NCI-H526 treated with DMSO at 0.1 percent for 48 hours (cell line): ENCODE measurements around the gene BCAP29.
A peak's percentile ranks its signal among the peaks of the same experiment; 100 is the strongest.

Experiments
- DNase-seq: peaks from one replicate; lab custom pipeline; 2025; lab: John Stamatoyannopoulos, UW

BCAP29 gene

DNA sequence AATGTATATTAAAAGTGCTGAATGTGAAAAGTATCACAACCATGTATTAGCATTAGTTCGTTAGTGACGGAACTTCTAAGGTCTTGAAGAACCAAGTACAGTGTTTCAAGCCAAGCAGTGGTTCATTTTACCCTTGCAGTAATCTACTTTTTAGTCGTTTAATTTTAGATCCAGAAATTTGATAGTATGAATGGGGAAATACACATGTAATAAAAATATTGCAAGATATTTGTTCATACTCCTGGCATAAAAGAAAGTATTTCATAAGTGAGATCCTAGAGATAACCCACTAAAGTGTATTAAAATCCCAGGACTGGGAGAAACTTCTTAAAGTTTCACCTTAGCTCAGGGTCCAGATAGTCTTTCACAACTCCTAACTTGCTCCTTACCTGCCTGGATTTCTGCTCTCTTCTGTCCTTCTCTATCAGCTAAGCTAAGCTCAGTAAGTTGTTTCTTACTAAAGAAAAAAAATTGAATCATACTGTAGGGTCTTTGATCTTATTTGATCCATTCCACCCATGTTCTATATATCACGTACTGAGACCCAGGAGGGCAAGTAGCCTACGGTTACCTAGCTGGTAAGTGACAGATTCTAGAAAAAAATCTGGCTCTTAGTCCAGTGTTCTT is 1.5 kb downstream of the BCAP29 start:
- no peak for DNase-seq

- no peak for DNase-seq
Observed at GRCh38 chr7:107582875-107583274, 2.8 kb downstream of the BCAP29 start.

GRCh38 chr7:107584716-107585115 is 4.7 kb downstream of the BCAP29 start:
- DNase-seq, result no peak

- no peak for DNase-seq
Observed at GRCh38 chr7:107588529-107589130, 8.6 kb downstream of the BCAP29 start.

DNA sequence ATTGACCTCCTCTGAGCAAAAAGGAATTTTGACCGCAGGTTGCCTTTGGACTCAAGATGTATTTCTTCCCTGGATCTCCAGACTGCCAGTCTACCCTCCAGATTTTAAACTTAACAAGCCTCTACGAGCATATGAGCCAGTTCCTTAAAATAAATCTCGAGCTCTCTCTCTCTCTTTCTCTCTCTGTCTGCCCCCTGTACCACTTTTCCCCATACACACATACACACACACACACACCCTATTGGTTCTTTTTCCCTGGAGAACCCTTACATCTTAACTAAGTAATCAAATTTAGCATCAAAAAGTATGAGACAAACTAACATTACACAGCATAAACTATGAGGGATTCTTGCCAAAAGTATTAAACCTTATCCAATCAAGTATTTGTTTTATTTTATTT is 11.4 kb downstream of the BCAP29 start:
- DNase-seq, result no peak

- no peak for DNase-seq
Observed at GRCh38 chr7:107592361-107593024, 12.4 kb downstream of the BCAP29 start.

GRCh38 chr7:107593025-107593410 is 13.0 kb downstream of the BCAP29 start:
- no peak for DNase-seq

DNA sequence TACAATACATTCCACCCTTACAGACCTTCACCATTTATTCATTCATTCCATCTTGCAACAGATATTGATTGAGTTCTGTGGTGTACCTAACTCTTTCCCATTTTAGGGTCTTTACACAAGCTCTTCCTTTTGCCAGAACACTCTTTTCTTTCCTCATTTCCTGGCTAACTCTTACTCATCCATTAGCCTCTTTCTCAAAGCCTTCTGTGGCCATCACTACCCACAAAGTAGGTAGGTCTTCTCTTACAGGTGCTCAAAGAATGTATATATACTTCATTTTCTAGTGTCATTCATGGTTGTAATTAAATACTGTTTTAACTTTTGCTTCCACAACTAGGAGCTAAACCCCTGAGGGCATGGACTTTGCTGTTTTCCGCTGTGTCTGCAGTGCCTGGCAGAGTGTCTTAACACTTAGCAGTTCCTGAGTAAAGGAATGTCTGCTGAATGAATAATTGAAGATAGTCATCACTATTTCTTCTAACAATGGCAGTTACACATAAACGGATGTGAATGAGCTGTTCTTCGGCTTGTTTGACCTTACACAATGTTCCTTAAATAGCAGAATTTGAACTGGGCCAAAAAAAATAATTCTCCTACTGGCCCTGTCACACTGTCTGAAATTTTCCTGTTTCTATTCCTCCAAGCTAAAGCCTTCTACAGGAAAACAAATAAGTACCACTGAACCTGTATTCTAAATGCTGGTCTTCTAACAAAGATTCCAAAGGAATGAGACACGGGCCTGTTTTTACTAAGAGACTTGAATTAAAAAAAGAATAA is 15.1 kb downstream of the BCAP29 start:
- DNase-seq, result no peak

DNA sequence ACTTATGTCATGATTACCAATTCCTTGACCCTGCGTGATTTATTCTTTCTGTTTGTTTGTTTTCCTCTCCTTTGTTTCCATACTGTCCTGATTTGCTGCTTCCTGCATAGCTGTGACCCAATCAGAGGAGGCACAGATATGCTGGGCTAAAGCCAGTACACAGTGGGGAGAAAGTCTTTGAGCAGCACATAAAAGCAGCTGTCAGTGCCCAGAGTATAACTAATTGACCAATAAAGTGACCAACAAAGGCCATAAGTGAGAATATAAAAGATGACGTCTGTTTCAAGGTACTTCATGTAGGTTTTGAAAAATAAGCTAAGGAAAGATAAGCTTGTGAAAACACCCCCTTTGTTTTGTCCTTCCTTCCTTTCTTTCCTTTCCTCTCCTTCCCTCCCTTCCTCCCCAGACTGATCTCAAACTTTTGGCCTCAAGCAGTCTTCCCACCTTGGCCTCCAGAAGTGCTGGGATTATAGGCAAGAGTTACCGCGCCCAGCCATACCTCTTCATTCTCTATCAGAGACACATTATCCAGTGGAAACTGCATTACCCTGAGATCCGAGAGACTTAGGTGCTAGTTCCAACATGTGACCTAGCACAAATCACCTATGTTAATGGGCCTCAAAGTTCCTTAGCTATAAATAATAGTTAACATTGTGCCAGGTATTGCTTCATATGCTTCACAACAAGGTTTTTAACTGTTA is 17.0 kb downstream of the BCAP29 start:
- DNase-seq, result no peak

GRCh38 chr7:107597582-107597916 is 17.5 kb downstream of the BCAP29 start:
- DNase-seq, result no peak

DNA sequence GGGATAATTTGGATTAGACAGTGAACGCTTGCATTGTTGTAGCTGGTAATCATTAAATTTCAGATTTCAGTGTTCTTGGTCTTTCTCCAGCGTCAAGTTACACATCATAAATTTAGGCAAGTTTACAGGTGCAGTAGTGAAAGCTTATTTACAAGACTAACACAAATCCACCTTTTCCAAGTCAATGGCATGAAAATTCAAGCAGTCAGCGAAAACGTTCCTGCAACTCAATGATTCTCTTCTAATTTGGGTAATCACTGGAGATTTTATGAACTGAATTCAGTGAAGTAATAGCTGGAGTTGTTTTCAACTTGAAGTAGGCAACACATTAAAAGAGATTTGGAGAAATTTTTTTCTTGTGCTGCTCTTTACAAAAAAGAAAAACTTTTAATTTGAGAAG is 17.9 kb downstream of the BCAP29 start:
- DNase-seq, result no peak

- DNase-seq, result no peak
Observed at GRCh38 chr7:107599262-107599661, 19.2 kb downstream of the BCAP29 start.

- DNase-seq, result no peak
Observed at GRCh38 chr7:107600816-107601215, 20.8 kb downstream of the BCAP29 start.

DNA sequence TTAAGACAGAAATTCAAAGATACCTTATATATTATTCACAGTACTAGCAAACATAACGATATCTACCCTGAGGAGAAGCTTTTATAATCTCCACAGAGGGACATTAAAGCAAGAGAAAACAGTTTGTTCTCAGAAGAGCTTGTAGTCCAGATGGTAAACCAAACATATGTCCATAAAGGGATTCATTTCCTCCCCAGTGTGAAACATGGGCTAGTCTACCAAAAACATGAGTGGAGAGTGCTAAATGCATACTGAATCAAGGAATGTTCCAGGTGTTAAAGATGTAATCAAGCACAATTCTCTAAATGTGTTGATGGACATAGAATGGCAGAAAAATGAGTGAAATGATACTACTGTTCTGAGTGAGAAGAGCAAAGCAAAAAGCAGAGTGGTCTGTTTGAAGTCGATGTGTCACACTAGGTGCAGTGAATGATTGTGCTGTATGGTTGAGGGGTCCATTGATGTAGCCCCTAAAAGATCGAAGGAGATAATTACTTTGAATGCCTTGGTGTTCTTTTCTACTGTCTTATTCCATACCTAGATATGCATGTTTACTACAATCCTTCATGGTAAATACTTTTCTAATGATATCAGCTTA is 25.3 kb downstream of the BCAP29 start:
- DNase-seq, result no peak

GRCh38 chr7:107606303-107606702 is 26.3 kb downstream of the BCAP29 start:
- DNase-seq, result no peak

DNA sequence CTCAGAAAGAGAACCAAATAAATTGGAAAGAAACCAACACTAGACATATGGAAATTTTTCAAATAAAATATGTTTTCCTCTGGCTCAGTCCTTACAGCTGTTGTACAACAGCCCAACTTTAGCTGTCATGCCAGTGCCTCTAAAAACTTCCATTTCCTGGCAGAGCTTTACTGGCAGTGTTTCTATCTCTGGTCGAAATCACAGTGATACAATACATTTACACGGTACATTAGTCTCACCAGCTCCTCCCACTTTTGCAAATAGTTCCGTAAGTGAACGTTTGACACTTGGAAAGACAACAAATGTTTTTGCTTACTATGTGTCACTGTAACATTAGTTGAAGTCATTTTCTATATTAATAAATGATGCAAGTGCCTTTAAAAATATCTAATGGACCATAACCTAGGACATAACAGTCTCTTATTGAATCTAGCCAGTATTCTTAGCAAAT is 29.8 kb downstream of the BCAP29 start:
- DNase-seq, result no peak

DNA sequence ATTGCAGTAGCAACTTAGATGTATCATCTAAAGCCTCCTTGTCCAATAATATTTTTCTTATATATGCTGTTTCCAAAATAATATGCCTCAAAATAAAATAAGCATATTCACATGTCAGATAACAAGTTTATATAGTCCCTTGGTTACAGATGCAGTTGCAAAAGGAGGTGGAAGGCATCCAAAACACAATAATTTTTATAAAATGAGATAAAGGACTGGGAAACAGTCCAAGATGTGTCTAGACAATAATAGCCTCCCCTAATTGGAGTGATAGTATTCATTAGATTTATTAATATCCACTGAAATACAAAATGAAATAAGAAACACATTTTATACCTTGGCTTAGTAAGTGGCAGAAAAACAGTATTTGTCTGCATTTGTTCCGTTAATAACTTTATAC is 30.3 kb downstream of the BCAP29 start:
- DNase-seq, result no peak

GRCh38 chr7:107613439-107613838 is 33.4 kb downstream of the BCAP29 start:
- DNase-seq, result no peak

DNA sequence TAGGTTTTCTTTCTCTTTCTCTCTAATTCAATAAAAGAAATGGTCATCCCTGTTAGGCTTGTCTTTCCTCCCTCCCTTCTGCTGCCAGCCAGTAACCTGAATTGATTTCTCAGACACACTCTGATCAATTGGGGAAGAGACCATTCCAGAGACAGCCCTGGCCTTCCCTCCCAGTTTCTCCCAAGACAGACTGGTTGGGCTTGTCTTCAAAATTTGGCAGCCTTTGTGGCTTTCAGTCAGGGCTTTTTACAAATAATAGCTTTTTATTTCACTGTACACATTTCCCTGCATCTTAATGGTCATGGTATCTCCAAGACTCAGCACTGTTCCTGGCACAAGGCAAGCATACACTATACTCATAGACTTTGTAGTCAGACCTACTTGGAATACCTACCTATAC is 33.9 kb downstream of the BCAP29 start:
- no peak for DNase-seq

DNA sequence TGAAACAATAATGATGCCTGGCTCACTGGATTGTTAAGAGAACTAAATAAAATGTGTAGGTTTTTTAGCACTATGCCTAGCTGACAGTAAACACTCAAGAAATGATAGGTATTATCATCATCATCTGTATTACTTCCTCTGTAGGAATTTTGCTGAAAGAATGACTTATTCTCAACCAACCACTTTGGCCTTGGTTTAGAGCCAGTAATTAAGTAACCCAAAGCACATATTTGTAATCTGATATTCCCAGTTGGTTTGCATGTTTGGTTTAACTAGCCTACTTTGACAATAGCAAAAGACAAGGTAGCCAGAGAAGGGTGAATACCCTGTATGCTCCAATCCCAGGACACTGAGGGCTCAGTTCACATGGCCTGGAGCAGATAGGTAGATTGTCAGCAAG is 34.4 kb downstream of the BCAP29 start:
- peak; percentile 23 for DNase-seq

GRCh38 chr7:107615910-107616680 is 36.0 kb downstream of the BCAP29 start:
- DNase-seq, result no peak
